ENCODE measurements around the gene ZNF561.
A peak's percentile ranks its signal among the peaks of the same experiment; 100 is the strongest.
"Not testable (repeated sequence)": the region's sequence is repeated elsewhere in the genome, so short reads cannot be mapped to it uniquely, and the experiment has no call there.

The ZNF561 gene

DNA sequence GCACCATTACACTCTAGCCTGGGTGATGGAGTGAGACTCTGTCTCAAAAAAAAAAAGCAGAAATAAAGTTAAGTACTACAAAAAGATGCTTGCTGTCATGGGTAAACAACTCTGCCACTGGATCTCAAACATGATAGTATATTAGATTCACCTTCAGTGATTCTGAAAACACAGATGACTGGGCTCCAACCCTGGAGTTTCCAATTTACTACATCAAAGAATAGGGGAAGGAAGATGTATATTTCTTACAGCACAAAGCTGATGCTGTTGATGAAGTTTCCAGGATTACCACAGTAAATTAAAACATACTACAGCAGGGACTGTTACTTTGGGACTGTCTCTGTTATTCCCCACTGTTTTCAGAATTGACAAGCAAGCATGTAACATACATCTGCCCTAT lies 5.2 kb downstream of the ZNF561 start:
- DNase-seq, result no peak
- no peak for TF ChIP-seq POLR2A (IDR thresholded peaks at IDR 0.05; ENCODE audit: low read length)

DNA sequence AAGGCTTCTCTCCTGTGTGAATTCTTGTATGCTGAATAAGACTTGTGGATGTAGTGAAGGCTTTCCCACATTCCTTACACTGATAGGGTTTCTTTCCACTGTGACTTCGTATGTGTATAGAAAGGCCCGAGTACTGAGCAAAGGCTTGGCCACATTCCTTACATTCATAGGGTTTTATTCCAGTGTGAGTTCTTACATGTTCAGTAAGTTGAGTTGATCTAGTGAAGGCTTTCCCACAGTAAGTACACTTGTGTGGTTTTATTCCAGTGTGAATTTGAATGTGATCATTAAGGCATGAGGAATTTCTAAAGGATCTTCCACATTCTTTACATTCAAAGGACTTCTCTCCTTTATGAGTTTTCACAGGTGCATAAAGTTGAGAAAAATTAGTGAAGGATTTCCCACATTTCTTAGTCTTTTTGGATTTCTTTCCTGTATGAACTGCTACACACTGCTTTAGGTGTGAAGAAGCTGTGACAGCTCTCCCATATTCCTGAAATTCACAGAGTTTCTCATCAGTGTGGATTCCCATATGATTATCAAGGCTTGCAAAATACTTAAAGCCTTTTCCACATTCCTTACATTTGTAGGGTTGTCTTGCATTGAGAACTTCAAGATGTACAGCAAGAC lies 10.4 kb downstream of the ZNF561 start:
- no peak for TF ChIP-seq GATA1 (IDR thresholded peaks at IDR 0.05; ENCODE audit: low read depth, low read length)
- no peak for TF ChIP-seq POLR2A (IDR thresholded peaks at IDR 0.05; ENCODE audit: low read length)
- DNase-seq, result no peak

DNA sequence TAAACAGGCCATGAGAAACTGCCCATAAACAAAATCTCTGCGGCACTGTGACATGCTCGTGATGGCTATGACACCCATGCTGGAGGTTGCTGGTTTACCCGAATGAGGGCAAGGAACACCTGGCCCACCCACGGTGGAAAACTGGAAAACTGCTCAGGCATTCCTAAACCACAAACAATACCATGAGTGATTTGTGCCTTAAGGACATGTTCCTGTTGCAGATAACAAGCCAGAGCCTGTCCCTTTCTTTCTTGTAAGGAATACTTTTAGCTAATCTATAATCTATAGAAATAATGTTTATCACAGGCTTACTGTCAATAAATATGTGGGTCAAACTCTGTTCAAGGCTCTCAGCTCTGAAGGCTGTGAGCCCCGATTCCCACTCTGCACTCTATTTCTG lies 12.1 kb downstream of the ZNF561 start:
- TF ChIP-seq GATA1 (IDR thresholded peaks at IDR 0.05; ENCODE audit: low read depth, low read length), result no peak
- TF ChIP-seq POLR2A (IDR thresholded peaks at IDR 0.05; ENCODE audit: low read length), result peak; percentile 20
- DNase-seq, result no peak

DNA sequence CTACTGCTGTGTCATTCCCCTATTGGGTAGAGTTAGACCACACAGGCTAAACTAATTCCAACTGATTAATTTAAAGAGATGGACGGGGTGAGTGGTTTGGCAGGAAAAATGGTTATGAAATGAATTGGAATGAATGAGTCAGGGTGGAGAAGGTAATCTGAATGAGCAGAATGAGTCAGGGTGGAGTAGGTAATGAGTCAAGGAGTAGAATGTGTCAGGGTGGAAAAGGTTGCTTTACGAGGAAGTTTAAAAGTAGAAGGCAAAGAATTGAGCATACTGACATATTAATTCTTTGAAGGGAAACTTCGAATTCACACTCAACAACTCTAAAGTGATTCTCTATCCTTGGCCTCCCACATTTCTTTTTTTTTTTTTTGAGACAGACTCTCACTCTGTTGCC lies 24.0 kb downstream of the ZNF561 start:
- no peak for DNase-seq
- TF ChIP-seq POLR2A (IDR thresholded peaks at IDR 0.05; ENCODE audit: low read length), result no peak
- no peak for TF ChIP-seq GATA1 (IDR thresholded peaks at IDR 0.05; ENCODE audit: low read depth, low read length)

DNA sequence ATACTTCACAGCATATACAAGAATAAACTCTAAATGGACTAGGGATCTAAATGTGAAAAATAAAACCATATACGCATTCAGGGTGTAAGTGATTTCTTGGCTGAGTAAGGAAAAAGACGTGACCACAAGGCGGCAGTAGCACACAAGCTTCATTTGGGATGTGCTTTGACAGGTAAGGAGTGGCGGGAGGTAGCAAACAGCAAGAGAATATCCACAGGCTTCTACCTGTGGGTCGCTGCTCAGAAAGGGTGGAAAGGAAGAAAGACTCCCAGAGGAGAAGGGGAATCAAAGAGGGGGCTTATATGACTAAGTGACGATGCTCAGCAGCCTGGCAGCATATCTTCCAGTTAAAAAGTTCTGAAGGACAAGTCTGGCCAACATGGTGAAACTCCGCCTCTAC lies 34.3 kb downstream of the ZNF561 start:
- TF ChIP-seq POLR2A (IDR thresholded peaks at IDR 0.05; ENCODE audit: low read length) (no peak), GATA1 (IDR thresholded peaks at IDR 0.05; ENCODE audit: low read depth, low read length) (no peak)
- DNase-seq, result peak; percentile 75 to 84

DNA sequence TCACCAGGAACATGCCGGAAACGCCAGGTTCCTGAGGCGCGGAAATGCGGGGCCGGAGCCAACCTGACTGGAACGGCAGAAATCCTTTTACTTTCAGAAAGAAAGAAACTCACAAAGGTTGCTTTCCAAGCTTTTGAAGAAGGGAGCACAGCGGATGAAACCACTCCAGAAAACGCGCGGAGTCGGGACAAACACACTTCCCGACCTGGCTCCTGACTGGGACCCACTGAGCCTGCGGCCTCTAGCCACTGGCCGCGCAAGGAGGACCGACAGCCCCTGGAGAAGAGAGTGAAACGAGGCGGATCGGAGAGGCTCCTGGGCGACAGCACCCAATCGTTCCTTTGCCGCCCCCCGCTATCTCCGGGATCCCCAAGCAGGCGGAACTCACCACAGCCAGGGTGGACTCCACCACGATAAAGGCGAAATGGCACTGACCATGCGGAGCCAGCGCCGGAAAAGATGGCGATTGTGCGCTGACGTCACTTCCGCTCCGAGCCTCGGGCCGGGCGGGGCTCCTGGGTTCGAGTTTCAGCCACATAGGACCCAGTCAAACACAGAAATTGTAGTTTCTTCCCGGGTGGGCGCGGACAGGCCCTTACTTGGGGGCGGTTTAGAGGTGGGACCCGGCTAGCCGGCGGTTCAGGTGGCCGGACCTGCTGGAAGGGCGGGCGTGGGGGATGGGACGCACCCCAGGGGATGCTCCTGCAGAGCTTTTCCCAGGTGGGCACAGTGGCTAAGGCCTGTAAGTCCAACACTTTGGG lies 36.8 kb downstream of the ZNF561 start, which contains the start of gene ZNF121:
Gene ZNF121 (minus strand): TSS at position 432 of the 761 bp plus-strand sequence. CDS start 16,407 bp downstream, outside the sequence.
- peak; percentile 93 to 94 for DNase-seq
- no peak for TF ChIP-seq GATA1 (IDR thresholded peaks at IDR 0.05; ENCODE audit: low read depth, low read length)
- TF ChIP-seq POLR2A (IDR thresholded peaks at IDR 0.05; ENCODE audit: low read length), result peak; percentile 86

DNA sequence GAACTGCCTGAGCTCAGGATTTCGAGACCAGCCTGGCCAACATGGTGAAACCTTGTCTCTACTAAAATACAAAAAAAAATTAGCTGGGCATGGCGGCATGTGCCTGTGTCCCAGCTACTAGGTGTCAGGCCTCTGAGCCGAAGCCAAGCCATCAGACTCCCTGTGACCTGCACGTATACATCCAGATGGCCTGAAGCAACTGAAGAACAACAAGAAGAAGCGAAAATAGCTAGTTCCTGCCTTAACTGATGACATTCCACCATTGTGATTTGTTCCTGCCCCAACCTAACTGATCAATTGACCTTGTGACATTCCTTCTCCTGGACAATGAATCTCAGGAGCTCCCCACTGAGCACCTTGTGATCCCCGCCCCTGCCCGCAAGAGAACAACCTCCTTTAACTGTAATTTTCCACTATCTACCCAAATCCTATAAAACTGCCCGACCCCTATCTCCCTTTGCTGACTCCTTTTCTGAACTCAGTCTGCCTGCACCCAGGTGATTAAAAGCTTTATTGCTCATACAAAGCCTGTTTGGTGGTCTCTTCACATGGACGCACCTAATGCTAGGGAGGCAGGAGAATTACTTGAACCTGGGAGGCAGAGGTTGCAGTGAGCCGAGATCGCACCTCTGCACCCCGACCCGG lies 38.8 kb downstream of the ZNF561 start:
- not testable (repeated sequence) for DNase-seq

DNA sequence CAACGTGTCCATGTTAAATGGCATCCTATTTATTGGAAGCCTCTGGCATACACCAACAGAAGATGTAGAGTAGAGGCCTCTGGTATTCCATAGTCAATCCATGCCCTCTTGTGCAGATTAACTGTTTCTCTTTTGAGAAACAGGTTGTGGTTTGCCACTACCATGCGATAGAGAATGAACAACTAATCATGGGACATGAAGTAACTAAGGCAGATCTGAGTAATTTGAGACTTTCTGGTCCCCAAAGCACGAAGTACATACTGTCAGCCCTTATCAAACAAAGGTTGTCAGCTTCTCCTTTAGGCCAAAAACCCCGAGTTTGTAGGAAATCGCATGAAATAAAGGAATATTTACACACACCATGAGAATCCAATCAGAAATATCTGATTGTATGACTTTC lies 40.3 kb downstream of the ZNF561 start:
- TF ChIP-seq GATA1 (IDR thresholded peaks at IDR 0.05; ENCODE audit: low read depth, low read length) (no peak), POLR2A (IDR thresholded peaks at IDR 0.05; ENCODE audit: low read length) (no peak)

DNA sequence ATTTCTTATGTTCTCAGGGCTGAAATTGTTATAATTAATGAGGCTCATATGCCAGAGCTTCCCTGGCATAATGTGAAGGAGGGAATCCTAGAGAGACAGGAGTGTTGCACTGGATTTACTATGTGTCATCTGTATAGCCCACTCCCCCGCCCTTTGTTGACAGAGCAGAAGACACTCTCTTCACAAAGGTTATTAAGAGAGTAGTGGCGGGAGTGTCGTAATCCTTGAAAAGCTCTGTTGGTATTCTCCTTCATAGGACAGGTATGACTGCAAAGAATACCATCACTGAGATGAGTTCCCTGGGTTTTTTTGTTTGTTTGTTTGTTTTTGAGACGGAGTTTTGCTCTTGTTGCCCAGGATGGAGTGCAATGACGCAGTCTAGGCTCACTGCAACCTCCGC lies 50.8 kb downstream of the ZNF561 start:
- DNase-seq, result no peak
- TF ChIP-seq GATA1 (IDR thresholded peaks at IDR 0.05; ENCODE audit: low read depth, low read length) (no peak), POLR2A (IDR thresholded peaks at IDR 0.05; ENCODE audit: low read length) (no peak)

More for the DNA sequence above, 40.3 kb downstream of the ZNF561 start:
- DNase-seq, result no peak

DNA sequence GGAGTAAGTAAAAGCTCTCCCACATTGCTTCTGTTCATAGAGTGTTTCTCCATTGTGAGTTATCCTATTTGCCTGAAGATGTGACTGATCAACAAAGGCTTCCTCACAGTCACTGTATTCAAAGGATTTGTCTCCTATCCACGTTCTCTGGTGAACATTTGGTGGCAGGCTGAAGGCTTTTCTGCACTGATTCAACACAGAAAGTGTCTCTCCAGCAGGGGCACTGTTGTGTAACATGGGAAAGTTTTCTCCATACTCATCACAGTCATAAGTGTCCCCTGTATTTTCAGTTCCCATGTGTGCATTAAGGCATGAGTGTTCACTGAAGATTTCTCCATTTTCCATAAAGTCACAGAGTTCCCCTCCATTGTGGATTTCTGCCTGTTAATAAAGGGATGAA lies 54.3 kb downstream of the ZNF561 start:
- DNase-seq, result peak in 1 of 2 experiments; percentile 24
- TF ChIP-seq POLR2A (IDR thresholded peaks at IDR 0.05; ENCODE audit: low read length) (no peak), GATA1 (IDR thresholded peaks at IDR 0.05; ENCODE audit: low read depth, low read length) (no peak)

DNA sequence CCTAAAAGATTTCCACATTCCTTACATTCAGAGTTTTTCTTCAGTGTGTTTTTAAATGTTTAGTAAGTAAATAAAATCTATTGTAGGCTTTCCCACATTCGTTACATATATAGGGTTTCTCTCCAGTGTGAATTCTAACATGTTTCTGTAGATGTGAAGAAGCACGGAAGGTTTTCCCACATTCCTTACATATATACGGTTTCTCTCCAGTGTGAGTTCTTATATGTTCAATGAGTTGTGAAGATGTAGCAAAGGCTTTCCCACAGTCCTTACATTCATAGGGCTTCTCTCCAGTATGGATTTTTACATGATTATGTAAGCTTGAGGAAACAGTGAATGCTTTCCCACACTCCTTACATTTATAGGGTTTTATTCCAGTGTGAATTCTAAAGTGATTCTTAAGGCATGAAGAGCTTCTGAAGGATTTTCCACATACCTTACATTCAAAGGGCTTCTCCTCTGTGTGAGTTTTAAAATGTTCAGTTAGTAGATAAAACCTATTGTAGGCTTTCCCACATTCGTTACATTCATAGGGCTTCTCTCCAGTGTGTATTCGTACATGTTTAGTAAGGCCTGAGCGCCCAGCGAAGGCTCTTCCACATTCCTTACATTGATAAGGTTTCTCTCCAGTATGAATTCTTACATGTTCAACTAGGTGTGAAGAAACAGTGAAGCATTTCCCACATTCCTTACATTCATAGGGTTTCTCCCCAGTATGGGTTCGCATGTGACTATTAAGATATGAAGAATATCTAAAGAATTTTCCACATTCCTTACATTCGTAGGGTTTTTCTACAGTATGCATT lies 54.9 kb downstream of the ZNF561 start:
- TF ChIP-seq GATA1 (IDR thresholded peaks at IDR 0.05; ENCODE audit: low read depth, low read length) (no peak), POLR2A (IDR thresholded peaks at IDR 0.05; ENCODE audit: low read length) (no peak)
- peak; percentile 35 to 59 for DNase-seq
